Testis (tissue), 2 donors: ENCODE data around the gene YPEL1.

Experiments
- POLR2A ChIP-seq: fragments of 450-650 bp; IDR thresholded peaks from one replicate; pipeline ENCODE4 v1.6.1; 2017; ENCODE audit warnings: antibody characterized with exemption, mild to moderate bottlenecking, moderate library complexity
- TF ChIP-seq, protein P1 (sequence below), 3 experiments: fragments of 450-650 bp in 2 of 3; fragments of 200-600 bp in 1 of 3; sonication (generic) in 1 of 3; IDR thresholded peaks; one replicate each; pipeline ENCODE4 v1.5.1; 2016 to 2019; ENCODE audit warnings: antibody characterized with exemption in 3 of 3, mild to moderate bottlenecking in 2 of 3, moderate library complexity in 1 of 3

DNA sequence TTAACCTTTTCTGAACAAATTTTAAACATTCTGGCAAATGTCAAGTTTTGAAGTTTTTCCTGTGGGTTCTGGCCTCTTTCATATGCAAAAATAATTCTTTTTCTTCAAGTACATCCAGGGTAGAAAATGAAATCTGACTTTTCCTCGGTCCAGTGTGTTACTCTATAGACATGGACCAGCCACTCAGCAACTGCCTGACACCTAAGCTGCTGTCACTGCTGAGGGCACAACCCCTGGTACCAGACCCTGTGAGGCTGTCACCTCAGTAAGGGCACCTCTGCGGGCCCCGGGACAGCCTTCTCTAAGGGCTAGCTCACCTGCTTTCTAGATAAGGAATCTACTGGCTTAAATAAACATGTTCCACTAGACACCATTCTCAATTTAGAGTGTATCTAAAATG lies 36.0 kb downstream of the YPEL1 start:
- TF ChIP-seq, protein P1, sequence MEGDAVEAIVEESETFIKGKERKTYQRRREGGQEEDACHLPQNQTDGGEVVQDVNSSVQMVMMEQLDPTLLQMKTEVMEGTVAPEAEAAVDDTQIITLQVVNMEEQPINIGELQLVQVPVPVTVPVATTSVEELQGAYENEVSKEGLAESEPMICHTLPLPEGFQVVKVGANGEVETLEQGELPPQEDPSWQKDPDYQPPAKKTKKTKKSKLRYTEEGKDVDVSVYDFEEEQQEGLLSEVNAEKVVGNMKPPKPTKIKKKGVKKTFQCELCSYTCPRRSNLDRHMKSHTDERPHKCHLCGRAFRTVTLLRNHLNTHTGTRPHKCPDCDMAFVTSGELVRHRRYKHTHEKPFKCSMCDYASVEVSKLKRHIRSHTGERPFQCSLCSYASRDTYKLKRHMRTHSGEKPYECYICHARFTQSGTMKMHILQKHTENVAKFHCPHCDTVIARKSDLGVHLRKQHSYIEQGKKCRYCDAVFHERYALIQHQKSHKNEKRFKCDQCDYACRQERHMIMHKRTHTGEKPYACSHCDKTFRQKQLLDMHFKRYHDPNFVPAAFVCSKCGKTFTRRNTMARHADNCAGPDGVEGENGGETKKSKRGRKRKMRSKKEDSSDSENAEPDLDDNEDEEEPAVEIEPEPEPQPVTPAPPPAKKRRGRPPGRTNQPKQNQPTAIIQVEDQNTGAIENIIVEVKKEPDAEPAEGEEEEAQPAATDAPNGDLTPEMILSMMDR (IDR thresholded peaks at IDR 0.05): no peak
- no peak for TF ChIP-seq POLR2A
